PFSK-1 (cell line): Measurements from ENCODE around the gene SLC29A1.
A peak's percentile ranks its signal among the peaks of the same experiment; 100 is the strongest.

Experiments used
- FOXP2 ChIP-seq: optimal IDR thresholded peaks from 2 replicates; pipeline ENCODE3; 2011; ENCODE audit warnings: borderline replicate concordance, control low read depth, inconsistent platforms; ENCODE audit not compliant: insufficient read depth; ENCODE audit errors: extremely low read length, extremely low read depth
- POLR2AphosphoS5 ChIP-seq: IDR thresholded peaks from 2 replicates; pipeline ENCODE4 v1.6.1; 2012; ENCODE audit warnings: low read depth, mild to moderate bottlenecking, control low read depth, low read length, moderate library complexity
- REST ChIP-seq, 2 experiments: IDR thresholded peaks; 2 replicates each; pipeline versions ENCODE4 v1.6.1 to v1.8.0; 2011 to 2012; ENCODE audit warnings: low read depth in 2 of 2, low read length in 2 of 2, control low read depth in 1 of 2, inconsistent platforms in 1 of 2, mild to moderate bottlenecking in 1 of 2, moderate library complexity in 1 of 2; ENCODE audit not compliant: insufficient read depth in 1 of 2
- SIN3A ChIP-seq: IDR thresholded peaks from 2 replicates; pipeline ENCODE4 v1.6.1; 2012; ENCODE audit warnings: mild to moderate bottlenecking, low read length, moderate library complexity, borderline replicate concordance; ENCODE audit not compliant: insufficient read depth
- TAF1 ChIP-seq: IDR thresholded peaks from 2 replicates; pipeline ENCODE4 v1.6.1; 2012; ENCODE audit warnings: low read length, control low read depth, borderline replicate concordance; ENCODE audit not compliant: insufficient read depth

Gene SLC29A1

GRCh38 chr6:44189257-44189656, 34.1 kb upstream of the SLC29A1 start:
- TF ChIP-seq REST (IDR thresholded peaks at IDR 0.05; ENCODE audit: insufficient read depth in 1 of 2, low read depth in 2 of 2, low read length in 2 of 2): no peak
- TF ChIP-seq POLR2AphosphoS5: no peak
- no peak for TF ChIP-seq TAF1
- TF ChIP-seq FOXP2: no peak
- TF ChIP-seq SIN3A: no peak

GRCh38 chr6:44190715-44191114, 32.7 kb upstream of the SLC29A1 start:
- TF ChIP-seq SIN3A (no peak), FOXP2 (no peak), POLR2AphosphoS5 (no peak), TAF1 (no peak), REST (IDR thresholded peaks at IDR 0.05; ENCODE audit: insufficient read depth in 1 of 2, low read depth in 2 of 2, low read length in 2 of 2) (no peak)

- TF ChIP-seq REST (IDR thresholded peaks at IDR 0.05; ENCODE audit: insufficient read depth in 1 of 2, low read depth in 2 of 2, low read length in 2 of 2) (0 out of 4 replicates have a peak, but pooled peaks of 1 of the 2 experiments have one; percentile 7), SIN3A (no peak)
These were observed 30.9 kb upstream of the SLC29A1 start for GRCh38 chr6:44192428-44193041.

- no peak for TF ChIP-seq TAF1
- TF ChIP-seq REST (IDR thresholded peaks at IDR 0.05; ENCODE audit: insufficient read depth in 1 of 2, low read depth in 2 of 2, low read length in 2 of 2): no peak
- no peak for TF ChIP-seq FOXP2
- TF ChIP-seq SIN3A: no peak
- no peak for TF ChIP-seq POLR2AphosphoS5
These were observed 30.0 kb upstream of the SLC29A1 start for GRCh38 chr6:44193307-44193910.

GRCh38 chr6:44194326-44194725, 29.1 kb upstream of the SLC29A1 start:
- TF ChIP-seq TAF1 (no peak), REST (IDR thresholded peaks at IDR 0.05; ENCODE audit: insufficient read depth in 1 of 2, low read depth in 2 of 2, low read length in 2 of 2) (no peak), SIN3A (no peak), POLR2AphosphoS5 (no peak), FOXP2 (no peak)
